Gastrocnemius medialis (tissue), 4 donors: Measurements from ENCODE around the gene MYOZ2.

ENCODE experiments used
- POLR2A ChIP-seq, 2 donors: fragments of 450-650 bp; IDR thresholded peaks; one replicate each; pipeline ENCODE4 v1.6.1; 2017; ENCODE audit warnings: antibody characterized with exemption in 2 of 2, mild to moderate bottlenecking in 2 of 2, moderate library complexity in 2 of 2
- TF ChIP-seq, protein P1 (sequence below), 5 experiments: fragments of 450-650 bp in 3 of 5; fragments of 200-600 bp in 2 of 5; sonication (generic) in 2 of 5; IDR thresholded peaks in 4 of 5; conservative IDR thresholded peaks in 1 of 5; 1 replicate in 4 of 5; 2 replicates in 1 of 5; pipeline ENCODE4 v1.5.1; 2016 to 2019; ENCODE audit warnings: antibody characterized with exemption in 5 of 5, mild to moderate bottlenecking in 3 of 5, moderate library complexity in 3 of 5

DNA sequence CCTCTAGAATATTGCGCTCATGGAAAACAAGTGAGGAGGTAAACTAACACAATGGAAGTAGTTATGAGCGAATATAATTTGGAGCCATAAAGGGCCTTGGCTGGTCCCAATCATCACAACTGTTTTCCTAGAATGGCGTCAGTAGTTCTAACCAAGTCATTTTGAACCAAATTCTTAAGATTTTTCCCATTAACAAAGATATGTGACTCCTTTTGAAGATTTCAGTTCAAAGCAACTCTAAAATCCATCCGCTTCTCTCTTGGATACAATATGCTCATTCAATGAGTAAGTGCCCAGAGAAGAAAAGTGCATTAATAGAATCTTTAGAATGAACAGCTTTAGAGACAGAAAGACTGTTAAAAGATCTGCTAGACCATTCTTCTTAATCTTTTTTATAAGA lies 19.6 kb upstream of the MYOZ2 start:
- TF ChIP-seq, protein P1, sequence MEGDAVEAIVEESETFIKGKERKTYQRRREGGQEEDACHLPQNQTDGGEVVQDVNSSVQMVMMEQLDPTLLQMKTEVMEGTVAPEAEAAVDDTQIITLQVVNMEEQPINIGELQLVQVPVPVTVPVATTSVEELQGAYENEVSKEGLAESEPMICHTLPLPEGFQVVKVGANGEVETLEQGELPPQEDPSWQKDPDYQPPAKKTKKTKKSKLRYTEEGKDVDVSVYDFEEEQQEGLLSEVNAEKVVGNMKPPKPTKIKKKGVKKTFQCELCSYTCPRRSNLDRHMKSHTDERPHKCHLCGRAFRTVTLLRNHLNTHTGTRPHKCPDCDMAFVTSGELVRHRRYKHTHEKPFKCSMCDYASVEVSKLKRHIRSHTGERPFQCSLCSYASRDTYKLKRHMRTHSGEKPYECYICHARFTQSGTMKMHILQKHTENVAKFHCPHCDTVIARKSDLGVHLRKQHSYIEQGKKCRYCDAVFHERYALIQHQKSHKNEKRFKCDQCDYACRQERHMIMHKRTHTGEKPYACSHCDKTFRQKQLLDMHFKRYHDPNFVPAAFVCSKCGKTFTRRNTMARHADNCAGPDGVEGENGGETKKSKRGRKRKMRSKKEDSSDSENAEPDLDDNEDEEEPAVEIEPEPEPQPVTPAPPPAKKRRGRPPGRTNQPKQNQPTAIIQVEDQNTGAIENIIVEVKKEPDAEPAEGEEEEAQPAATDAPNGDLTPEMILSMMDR (IDR thresholded peaks at IDR 0.05 in 4 of 5, conservative IDR thresholded peaks at IDR 0.05 in 1 of 5), result no peak
- no peak for TF ChIP-seq POLR2A (IDR thresholded peaks at IDR 0.05)
